ENCODE data around the gene UGT1A5.

UGT1A5 gene

GRCh38 chr2:233811732-233812131, 99.0 kb downstream of the UGT1A5 start:
- no peak for DNase-seq

- DNase-seq: no peak
Measured at GRCh38 chr2:233813236-233814055, 100.7 kb downstream of the UGT1A5 start.

GRCh38 chr2:233814056-233814835, 101.5 kb downstream of the UGT1A5 start:
- no peak for DNase-seq

- no peak for DNase-seq
Measured at GRCh38 chr2:233815861-233816260, 103.2 kb downstream of the UGT1A5 start.

- DNase-seq: no peak
Measured at GRCh38 chr2:233816334-233816733, 103.6 kb downstream of the UGT1A5 start.

GRCh38 chr2:233816771-233817170, 104.1 kb downstream of the UGT1A5 start:
- no peak for DNase-seq

- DNase-seq: no peak
Measured at GRCh38 chr2:233817361-233817911, 104.7 kb downstream of the UGT1A5 start.

- no peak for DNase-seq
Measured at GRCh38 chr2:233817995-233818638, 105.4 kb downstream of the UGT1A5 start.

- no peak for DNase-seq
Measured at GRCh38 chr2:233818639-233819621, 106.2 kb downstream of the UGT1A5 start.

GRCh38 chr2:233819884-233820773, 107.4 kb downstream of the UGT1A5 start:
- DNase-seq: no peak

- DNase-seq: no peak
Measured at GRCh38 chr2:233820774-233821105, 108.0 kb downstream of the UGT1A5 start.

- no peak for DNase-seq
Measured at GRCh38 chr2:233821196-233821595, 108.5 kb downstream of the UGT1A5 start.

- no peak for DNase-seq
Measured at GRCh38 chr2:233821709-233822100, 109.0 kb downstream of the UGT1A5 start.

GRCh38 chr2:233822101-233822771, 109.5 kb downstream of the UGT1A5 start:
- no peak for DNase-seq
